Measurements from ENCODE around the gene DHCR7. TPM values are rescaled to one million over a fixed set of nuclear protein-coding genes. Genes with fewer than 3 reads are reported as not detected.

The DHCR7 gene
- total RNA-seq, 1 donor from 2014 or later, result 97.0 TPM

- Mint-ChIP-seq H3K27ac (no peak overlapping the region), H3K4me1 (ENCODE audit: unreplicated experiment) (peaks cover 22% of the 10 kb centered on the region)
These were observed 37.3 kb upstream of the DHCR7 start for GRCh38 chr11:71485466-71485865.

GRCh38 chr11:71485063-71485399, 36.8 kb upstream of the DHCR7 start:
- DNase-seq (ENCODE audit: extremely low spot score, unreplicated experiment), result no peak
- Mint-ChIP-seq H3K36me3 (peaks cover 55% of the 10 kb centered on the region), H3K4me3 (no peak overlapping the region), H3K27me3 (no peaks in the 10 kb centered on the region), H3K27ac (no peak overlapping the region), H3K9me3 (no peaks in the 10 kb centered on the region), H3K4me1 (ENCODE audit: unreplicated experiment) (peaks cover 22% of the 10 kb centered on the region)
- no peak for TF ChIP-seq CTCF (conservative IDR thresholded peaks at IDR 0.05)

More at GRCh38 chr11:71485466-71485865, 37.3 kb upstream of the DHCR7 start:
- no peak for DNase-seq (ENCODE audit: extremely low spot score, unreplicated experiment)
- Mint-ChIP-seq H3K27me3 (no peaks in the 10 kb centered on the region), H3K4me3 (no peak overlapping the region), H3K9me3 (no peaks in the 10 kb centered on the region), H3K36me3 (peaks cover 53% of the 10 kb centered on the region)
- no peak for TF ChIP-seq CTCF (conservative IDR thresholded peaks at IDR 0.05)

GRCh38 chr11:71484248-71485062, 36.3 kb upstream of the DHCR7 start:
- peaks cover 61% of the 10 kb centered on the region for H3K36me3 Mint-ChIP-seq
- peaks cover 22% of the 10 kb centered on the region for H3K4me1 Mint-ChIP-seq (ENCODE audit: unreplicated experiment)
- no peak for TF ChIP-seq CTCF (conservative IDR thresholded peaks at IDR 0.05)
- no peak for DNase-seq (ENCODE audit: extremely low spot score, unreplicated experiment)
- no peaks in the 10 kb centered on the region for H3K9me3 Mint-ChIP-seq
- H3K27me3 Mint-ChIP-seq, result no peaks in the 10 kb centered on the region
- no peak overlapping the region for H3K27ac Mint-ChIP-seq
- no peak overlapping the region for H3K4me3 Mint-ChIP-seq

GRCh38 chr11:71483692-71484091, 35.5 kb upstream of the DHCR7 start:
- Mint-ChIP-seq H3K4me1 (ENCODE audit: unreplicated experiment) (peaks cover 14% of the 10 kb centered on the region), H3K27ac (no peak overlapping the region), H3K27me3 (no peaks in the 10 kb centered on the region), H3K4me3 (no peak overlapping the region), H3K9me3 (no peaks in the 10 kb centered on the region), H3K36me3 (peaks cover 61% of the 10 kb centered on the region)
- no peak for DNase-seq (ENCODE audit: extremely low spot score, unreplicated experiment)
- no peak for TF ChIP-seq CTCF (conservative IDR thresholded peaks at IDR 0.05)

- Mint-ChIP-seq H3K4me1 (ENCODE audit: unreplicated experiment) (peaks cover 8% of the 10 kb centered on the region), H3K36me3 (peaks cover 56% of the 10 kb centered on the region), H3K9me3 (no peaks in the 10 kb centered on the region), H3K4me3 (no peak overlapping the region), H3K27ac (no peak overlapping the region), H3K27me3 (no peaks in the 10 kb centered on the region)
- DNase-seq (ENCODE audit: extremely low spot score, unreplicated experiment), result no peak
- TF ChIP-seq CTCF (conservative IDR thresholded peaks at IDR 0.05), result no peak
These were observed 34.7 kb upstream of the DHCR7 start for GRCh38 chr11:71482746-71483364.
